Left ventricle myocardium superior (tissue), 1 donor: ENCODE measurements around the gene JARID2. TPM values are rescaled to one million over a fixed set of nuclear protein-coding genes. Genes with fewer than 3 reads are reported as not detected.

ENCODE experiments used
- ATAC-seq: fragments of 200-7000 bp; cut with Tn5 transposase; one replicate; pipeline ENCODE4 v1.9.1; 2020; ENCODE audit warnings: mild to moderate bottlenecking, moderate library complexity
- DNase-seq: peaks from one replicate; pipeline ENCODE4 v3.0.0-alpha.2; 2020
- intact Hi-C: fragments of 100-400 bp; cut with micrococcal nuclease; formaldehyde crosslinking; loops from one replicate; pipeline ENCODE4 v1.11.0; 2022
- total RNA-seq: library from RNA; stranded (reverse); fragmentation: NEBNext Ultra II Directional; extraction: Animal tissue kit (Norgen Biotek cat#: 25700); gene quantifications from one replicate; pipeline ENCODE4 v1.2.1, GENCODE V29; 2021
- donor health status: DM: no; HTN: yes; CAD: no; lungs with severe emphysema.

Gene JARID2
- total RNA-seq, 1 donor from 2014 or later: 10.2 TPM

- DNase-seq: no peak
- ATAC-seq: peak; percentile 26
- intact Hi-C loops: no loop called here
These were observed 95.6 kb downstream of the JARID2 start for GRCh38 chr6:15341311-15342001.

GRCh38 chr6:15342114-15342513, 96.2 kb downstream of the JARID2 start:
- intact Hi-C loops: no loop called here
- ATAC-seq (no peak), DNase-seq (no peak)

GRCh38 chr6:15343490-15344191, 97.8 kb downstream of the JARID2 start:
- intact Hi-C loops: no loop called here
- no peak for DNase-seq
- peak; percentile 49 for ATAC-seq

- intact Hi-C loops: no loop called here
- DNase-seq (no peak), ATAC-seq (no peak)
These were observed 98.3 kb downstream of the JARID2 start for GRCh38 chr6:15344192-15344519.

- intact Hi-C loops: no loop called here
- no peak for ATAC-seq
- DNase-seq: no peak
These were observed 99.0 kb downstream of the JARID2 start for GRCh38 chr6:15344831-15345230.

GRCh38 chr6:15346315-15346714, 100.4 kb downstream of the JARID2 start:
- DNase-seq (no peak), ATAC-seq (no peak)
- intact Hi-C loops: no loop called here

- DNase-seq (no peak), ATAC-seq (no peak)
- intact Hi-C loops: no loop called here
These were observed 102.7 kb downstream of the JARID2 start for GRCh38 chr6:15348528-15348927.

GRCh38 chr6:15349379-15349778, 103.5 kb downstream of the JARID2 start:
- no peak for ATAC-seq
- no peak for DNase-seq
- intact Hi-C loops: no loop called here

GRCh38 chr6:15350386-15351083, 104.7 kb downstream of the JARID2 start:
- intact Hi-C loops: no loop called here
- DNase-seq: no peak

GRCh38 chr6:15351631-15352030, 105.8 kb downstream of the JARID2 start:
- intact Hi-C loops: no loop called here
- ATAC-seq: peak; percentile 95
- peak; percentile 52 for DNase-seq

More at GRCh38 chr6:15350386-15351083, 104.7 kb downstream of the JARID2 start:
- peak; percentile 39 for ATAC-seq

GRCh38 chr6:15352220-15352619, 106.4 kb downstream of the JARID2 start:
- ATAC-seq: peak; percentile 19
- no peak for DNase-seq
- intact Hi-C loops: no loop called here

- intact Hi-C loops: no loop called here
- DNase-seq: no peak
- ATAC-seq: no peak
These were observed 107.0 kb downstream of the JARID2 start for GRCh38 chr6:15352845-15353244.

GRCh38 chr6:15355683-15356099, 109.8 kb downstream of the JARID2 start:
- DNase-seq (no peak), ATAC-seq (no peak)
- intact Hi-C loops: no loop called here

GRCh38 chr6:15356179-15356578, 110.3 kb downstream of the JARID2 start:
- intact Hi-C loops: no loop called here
- ATAC-seq (no peak), DNase-seq (no peak)

- DNase-seq (no peak), ATAC-seq (no peak)
- intact Hi-C loops: no loop called here
These were observed 111.1 kb downstream of the JARID2 start for GRCh38 chr6:15356937-15357336.

GRCh38 chr6:15357782-15358181, 111.9 kb downstream of the JARID2 start:
- DNase-seq: no peak
- intact Hi-C loops: no loop called here
- no peak for ATAC-seq

GRCh38 chr6:15358579-15359327, 112.9 kb downstream of the JARID2 start:
- ATAC-seq: peak; percentile 47
- intact Hi-C loops: no loop called here
- DNase-seq: no peak

- ATAC-seq (peak; percentile 83), DNase-seq (no peak)
- intact Hi-C loops: no loop called here
These were observed 113.5 kb downstream of the JARID2 start for GRCh38 chr6:15359335-15359862.

- intact Hi-C loops: no loop called here
- no peak for ATAC-seq
These were observed 114.4 kb downstream of the JARID2 start for GRCh38 chr6:15360300-15360699.

More at GRCh38 chr6:15360300-15360699, 114.4 kb downstream of the JARID2 start:
- DNase-seq: no peak
